Head of caudate nucleus (tissue), 42 donors: Measurements from ENCODE around the gene KATNIP.
A peak's percentile ranks its signal among the peaks of the same experiment; 100 is the strongest.

Source experiments
- DNase-seq, 42 donors: peaks; one replicate each; pipeline versions ENCODE4 v3.0.0 to v3.0.0-alpha.2; 2020 to 2021; ENCODE audit warnings: mixed read lengths in 7 of 42
- intact Hi-C: fragments of 100-400 bp; cut with DNase I; formaldehyde crosslinking; loops from one replicate; pipeline ENCODE4 v1.15.0; 2022

KATNIP gene

DNA sequence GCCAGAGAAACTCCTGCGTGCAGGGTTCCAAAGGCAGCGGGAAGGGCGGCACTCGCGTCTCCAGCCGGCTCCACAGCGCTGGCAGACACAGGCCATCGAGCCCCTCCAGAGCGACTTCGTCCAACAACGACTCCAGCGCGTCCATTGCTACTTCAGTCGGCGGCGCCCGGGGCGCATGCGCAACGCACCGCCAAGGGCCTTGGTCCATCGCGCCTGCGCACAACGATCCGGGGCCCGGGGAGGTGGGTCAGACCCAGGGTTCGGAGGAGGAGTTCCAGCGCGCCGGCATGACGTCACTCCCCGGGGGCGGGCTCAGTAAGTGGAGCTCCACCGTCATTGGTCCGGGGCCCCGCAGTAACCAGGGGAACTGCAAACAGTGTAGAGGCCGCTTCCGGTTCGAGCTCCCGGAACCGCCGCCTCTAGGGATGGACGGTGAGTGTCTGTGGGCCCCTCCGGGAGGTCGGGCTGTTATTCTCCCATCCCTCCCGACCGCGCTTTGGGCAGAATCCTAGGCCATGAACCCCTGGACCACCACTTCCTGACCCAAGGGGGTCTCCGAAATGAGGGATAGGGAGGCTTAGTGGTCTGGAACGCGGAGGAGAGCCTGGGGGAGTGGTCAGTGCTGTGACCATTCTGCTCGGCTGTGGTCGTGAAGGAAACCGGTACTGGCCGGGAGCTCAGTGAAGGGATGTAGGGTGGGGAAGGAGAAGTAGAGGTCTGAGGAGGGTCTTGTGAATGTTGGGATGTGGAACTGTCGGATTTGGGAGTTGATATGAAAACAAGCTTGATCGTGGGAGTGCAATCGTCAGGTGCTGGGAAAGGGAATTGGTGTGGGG is at the start of gene KATNIP, which contains the start of gene GTF3C1:
TSS of gene KATNIP (plus strand) at position 399 of the 836 bp plus-strand sequence. CDS start at position 426, 27 bp downstream.
TSS of gene GTF3C1 (minus strand) at position 168 of the 836 bp plus-strand sequence. CDS start at position 145, 23 bp downstream.
- intact Hi-C loops = no loop called here
- peak; percentile 100 for DNase-seq

DNA sequence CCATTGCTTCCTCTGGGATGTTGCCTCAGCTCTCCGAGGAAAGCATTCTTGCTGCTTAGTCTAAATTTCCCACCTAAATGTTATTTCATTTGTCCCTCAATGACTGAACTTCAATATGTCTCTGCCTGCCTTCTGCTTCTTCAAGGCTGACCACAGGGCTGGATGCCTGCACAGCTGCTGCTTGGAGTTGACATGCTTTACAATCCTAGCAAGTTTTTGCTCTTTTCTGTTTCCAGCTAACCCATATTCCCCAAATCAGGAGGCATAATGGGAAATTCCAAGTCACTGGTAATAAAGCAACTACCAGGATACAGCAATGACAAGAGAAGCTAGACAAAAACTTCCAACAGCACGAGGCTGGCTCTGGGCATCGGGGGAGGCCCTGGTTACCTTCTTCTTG is 49.1 kb upstream of the KATNIP start:
- intact Hi-C loops = no loop called here
- no peak for DNase-seq

- no peak for DNase-seq
- intact Hi-C loops = no loop called here
Observed at GRCh38 chr16:27503662-27504061, 46.3 kb upstream of the KATNIP start.

DNA sequence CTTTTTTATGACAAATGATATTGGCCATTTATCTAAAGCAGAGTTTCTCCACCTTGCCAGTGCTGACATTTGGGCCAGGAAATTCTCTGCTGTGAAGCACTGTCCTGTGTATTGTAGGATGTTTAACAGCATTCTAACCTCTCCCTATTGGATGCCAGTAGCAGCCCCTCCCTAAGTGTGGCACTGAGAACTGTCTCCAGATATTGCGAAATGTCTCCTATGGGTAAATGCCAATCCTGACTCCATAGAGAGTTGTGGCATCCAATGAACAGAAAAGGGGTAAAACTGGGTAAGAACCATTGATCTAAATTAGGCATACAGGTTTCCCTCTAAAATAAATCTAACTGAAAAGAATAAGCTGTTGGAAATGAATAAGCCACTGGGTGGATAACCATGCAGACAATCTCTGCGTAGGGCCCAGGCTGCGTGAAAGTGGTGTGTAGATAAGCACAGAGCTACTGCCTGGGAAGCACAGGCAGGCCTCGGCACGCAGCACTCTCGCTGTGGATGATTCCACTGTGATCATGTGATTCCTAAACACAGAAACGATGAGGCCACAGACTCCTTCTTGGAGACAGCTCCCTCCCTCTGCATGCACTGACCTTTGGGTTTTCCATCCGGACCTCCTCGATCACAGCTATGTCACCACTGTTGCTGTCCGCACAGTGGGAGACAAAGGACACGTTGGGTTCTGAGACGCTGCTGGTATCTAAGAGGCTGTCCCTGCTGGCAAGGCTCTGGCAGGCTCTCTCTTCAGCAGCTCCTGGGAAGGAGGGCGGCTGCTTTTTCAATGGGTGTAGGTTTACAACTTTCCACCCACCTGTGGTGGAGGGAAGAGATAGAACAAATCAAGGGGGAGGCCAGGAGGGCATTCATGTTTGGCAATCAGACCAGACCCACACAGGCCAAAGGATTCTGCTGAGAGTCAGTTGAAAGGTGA is 44.4 kb upstream of the KATNIP start:
- intact Hi-C loops = no loop called here
- DNase-seq = peak in 24 of 42 donors; percentile 4 to 65 (median 35)

DNA sequence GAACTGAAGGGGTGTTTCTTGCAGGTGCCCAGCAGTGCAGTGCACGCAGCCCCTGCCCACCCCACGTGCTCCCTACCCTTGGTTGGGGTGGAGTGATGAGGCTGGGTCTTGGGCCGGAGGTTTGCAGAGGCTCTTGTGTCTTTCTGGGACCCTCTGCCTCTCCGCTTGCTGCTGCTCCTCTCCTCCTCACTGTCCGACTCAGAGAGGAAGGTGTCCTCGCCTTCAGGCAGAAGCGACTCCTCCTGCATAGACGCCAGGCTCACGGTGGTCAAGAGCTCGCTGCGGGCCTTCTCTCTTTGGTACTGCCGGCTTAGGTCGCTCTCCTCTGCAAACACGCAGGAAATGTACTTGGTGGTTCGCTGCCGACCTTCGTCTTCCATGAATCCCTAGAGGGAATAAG is 43.2 kb upstream of the KATNIP start:
- intact Hi-C loops = no loop called here
- no peak for DNase-seq

- peak in 26 of 42 donors; percentile 12 to 74 (median 34) for DNase-seq
- intact Hi-C loops = no loop called here
Observed at GRCh38 chr16:27508476-27508875, 41.5 kb upstream of the KATNIP start.

DNA sequence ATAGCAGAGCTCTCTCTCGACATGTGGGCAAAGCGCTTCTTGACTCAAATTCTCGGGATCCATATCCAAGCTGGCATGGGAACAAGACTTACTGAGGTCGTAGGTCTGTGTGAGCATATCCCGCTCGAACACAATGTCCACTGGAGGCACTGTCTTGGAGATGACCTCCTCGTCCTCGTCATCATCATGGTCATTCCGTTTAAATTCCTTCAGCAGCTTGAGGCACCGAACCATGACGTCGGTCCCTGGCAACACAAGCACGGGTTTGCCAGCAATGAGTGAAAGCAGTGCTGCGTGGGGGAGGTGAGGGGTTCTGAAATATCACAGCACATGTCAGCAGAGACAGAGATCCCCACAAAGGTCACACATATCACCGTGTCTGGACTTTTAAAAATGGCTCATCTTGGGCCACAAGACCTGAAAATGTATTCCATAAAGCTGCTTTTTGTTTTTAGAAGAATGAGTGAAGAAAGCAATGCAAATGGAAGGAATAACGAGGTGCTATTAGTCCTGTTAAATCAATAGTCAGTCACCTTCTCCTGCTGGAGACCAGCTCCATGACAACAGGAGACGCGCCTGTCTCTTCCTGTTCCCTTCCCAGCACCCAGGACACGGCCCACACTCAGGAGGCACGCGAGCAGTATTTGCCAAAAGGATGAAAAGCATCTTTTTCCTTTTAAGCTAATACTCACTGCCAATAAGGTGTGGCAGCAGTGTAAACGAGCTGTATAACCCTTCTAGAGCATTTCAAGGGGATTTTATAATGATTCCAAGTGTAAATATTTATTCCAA is 38.1 kb upstream of the KATNIP start:
- DNase-seq = peak in 27 of 42 donors; percentile 17 to 67 (median 32)
- intact Hi-C loops = no loop called here

DNA sequence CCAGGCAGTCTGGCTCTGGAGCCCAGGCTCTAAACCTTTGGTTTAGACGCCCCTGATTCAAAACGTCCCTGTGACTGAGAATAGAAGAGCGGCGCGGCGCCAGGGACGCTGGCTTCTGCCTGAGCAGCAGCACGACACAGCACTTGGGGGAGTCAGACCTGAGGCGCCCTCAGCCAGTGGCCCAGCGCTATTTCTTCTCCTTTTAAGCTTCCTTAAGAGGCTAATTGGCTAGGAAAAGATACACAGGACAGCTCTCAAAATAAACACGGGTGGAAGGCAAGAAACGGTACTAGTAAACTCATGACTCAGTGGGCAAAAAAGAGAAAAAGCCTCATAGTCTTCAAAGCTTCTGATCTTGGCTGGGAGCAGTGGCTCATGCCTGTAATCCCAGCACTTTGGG is 35.1 kb upstream of the KATNIP start:
- intact Hi-C loops = no loop called here
- peak in 10 of 42 donors; percentile 16 to 54 (median 34) for DNase-seq

DNA sequence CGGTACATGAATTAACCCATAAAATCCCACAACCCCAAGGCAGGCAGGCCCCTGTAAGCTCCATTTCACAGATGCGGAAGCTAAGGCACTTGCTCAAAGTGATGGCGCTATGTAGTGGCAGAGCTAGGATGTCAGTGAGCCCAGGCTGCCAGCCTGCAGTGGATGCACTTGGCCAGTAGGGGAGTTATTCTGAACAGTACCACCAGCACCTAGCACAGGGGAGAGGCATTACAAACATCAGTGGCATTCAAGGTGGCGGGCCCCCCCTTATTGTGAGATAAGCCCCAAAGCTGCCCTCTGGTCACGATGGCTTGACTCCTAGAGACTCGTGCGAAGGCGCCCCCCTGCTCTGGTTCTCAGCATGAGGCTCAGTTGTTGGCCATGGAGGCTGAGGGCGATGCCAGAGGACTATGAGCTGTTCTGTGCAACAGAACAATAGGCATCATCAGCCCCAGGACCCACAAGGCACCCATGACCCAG is 34.0 kb upstream of the KATNIP start:
- intact Hi-C loops = no loop called here
- peak in 25 of 42 donors; percentile 11 to 58 (median 28) for DNase-seq

GRCh38 chr16:27516365-27516764 is 33.6 kb upstream of the KATNIP start:
- no peak for DNase-seq
- intact Hi-C loops = no loop called here

DNA sequence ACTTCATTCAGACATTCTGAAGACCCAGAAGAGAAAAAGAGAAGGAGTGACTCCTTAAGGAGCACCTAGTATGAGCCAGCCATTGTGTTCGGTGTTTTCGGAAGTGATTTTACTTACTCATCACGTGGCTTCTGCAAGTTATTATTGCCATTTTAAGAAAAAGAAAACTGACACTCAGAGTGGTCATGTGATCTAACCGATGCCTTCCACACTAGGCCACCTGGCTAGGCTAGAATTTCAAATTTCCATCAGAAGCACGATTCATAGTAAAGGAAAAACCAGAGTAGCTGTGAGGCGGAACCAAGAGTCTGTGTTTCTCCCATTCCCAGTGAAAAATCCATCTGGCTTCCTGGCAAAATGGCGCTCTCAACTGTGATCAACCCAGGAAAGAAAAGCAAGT is 32.3 kb upstream of the KATNIP start:
- no peak for DNase-seq
- intact Hi-C loops = no loop called here

GRCh38 chr16:27518226-27518625 is 31.7 kb upstream of the KATNIP start:
- DNase-seq = no peak
- intact Hi-C loops = no loop called here

DNA sequence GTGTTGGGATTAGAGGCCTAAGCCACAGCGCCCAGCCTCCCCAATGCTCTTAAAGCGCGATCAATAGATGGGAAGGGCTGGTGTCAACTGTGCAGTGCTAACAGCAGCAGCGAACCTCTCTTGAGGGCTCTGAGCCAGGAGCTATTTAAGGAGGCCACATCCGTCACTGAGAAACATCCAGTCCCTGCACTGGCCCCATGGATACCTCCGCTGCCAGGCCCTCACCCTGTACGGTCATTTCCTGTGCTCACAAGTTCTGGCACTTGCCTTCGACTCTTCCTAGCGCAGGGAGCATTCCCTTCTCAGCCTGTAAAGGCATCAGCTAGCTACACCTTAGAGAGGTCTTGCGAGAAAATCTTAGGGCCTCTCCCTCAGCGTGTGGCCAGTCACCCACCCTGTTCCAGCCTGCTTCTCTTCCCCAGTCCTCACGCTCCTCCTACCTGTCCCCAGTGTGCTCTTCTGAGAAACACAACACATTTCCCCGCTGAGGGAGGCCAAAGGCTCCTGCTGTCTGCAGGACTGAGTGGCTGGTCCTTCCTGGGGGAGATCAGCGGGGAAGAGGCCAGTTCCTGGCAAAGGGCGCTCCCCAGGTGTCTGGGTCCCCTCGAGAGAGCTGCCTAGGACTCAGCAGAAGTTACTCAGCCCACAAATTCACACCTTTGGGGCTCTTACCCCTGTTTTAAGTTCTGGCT is 28.8 kb upstream of the KATNIP start:
- intact Hi-C loops = no loop called here

GRCh38 chr16:27522173-27522707 is 27.7 kb upstream of the KATNIP start:
- DNase-seq = no peak
- intact Hi-C loops = no loop called here

More for the DNA sequence above, 28.8 kb upstream of the KATNIP start:
- DNase-seq = no peak

GRCh38 chr16:27526180-27526579 is 23.8 kb upstream of the KATNIP start:
- DNase-seq = no peak
- intact Hi-C loops = no loop called here

- no peak for DNase-seq
- intact Hi-C loops = no loop called here
Observed at GRCh38 chr16:27528294-27528693, 21.6 kb upstream of the KATNIP start.

DNA sequence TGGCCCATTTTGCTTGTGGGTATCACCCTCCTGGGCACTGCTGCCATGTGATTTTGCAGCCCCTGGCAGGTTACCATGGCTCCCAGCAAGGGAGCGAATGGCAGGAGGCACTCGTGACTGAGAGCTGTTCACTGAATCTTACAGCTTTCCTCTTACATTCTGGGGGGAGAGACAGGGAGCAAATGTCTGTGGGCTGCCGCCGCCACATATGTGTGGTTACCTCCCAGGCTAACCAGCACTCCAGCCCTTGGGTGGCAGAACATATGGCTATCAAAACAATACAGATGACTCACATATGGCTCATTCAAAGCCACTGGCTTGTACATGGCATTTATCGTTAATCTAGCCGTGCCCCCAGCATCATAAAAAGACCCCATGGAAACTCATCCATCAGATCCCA is 20.0 kb upstream of the KATNIP start:
- intact Hi-C loops = no loop called here
- peak in 22 of 42 donors; percentile 13 to 62 (median 38) for DNase-seq

DNA sequence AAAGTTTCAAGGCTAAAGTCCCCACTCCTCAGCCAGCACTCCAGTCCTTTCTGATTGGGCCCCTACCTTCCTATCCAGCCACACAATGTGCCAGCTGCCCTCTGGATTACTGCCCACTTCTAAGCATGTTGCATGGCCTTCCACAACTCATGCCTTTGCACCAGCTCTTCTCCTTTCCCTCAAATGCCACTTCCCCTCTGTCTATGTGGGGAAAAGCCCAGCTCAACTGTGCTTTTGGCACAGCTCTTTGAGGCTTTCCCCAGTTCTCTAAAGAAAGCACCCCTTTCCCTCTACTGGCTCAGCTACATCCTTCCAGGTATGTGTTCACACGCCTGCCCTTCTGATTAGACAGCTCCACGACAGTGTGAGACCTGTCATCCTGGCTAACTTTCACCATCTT is 18.8 kb upstream of the KATNIP start:
- DNase-seq = no peak
- intact Hi-C loops = no loop called here
